T-helper 2 cell treated with Interferon-gamma antibody and Interleukin-4, amounts not matched to agents 100 ng/mL and 5 ng/mL, for 36 hours (primary cell): ENCODE results near the gene RELL2. TPM values are rescaled to one million over a fixed set of nuclear protein-coding genes. Genes with fewer than 3 reads are reported as not detected.

Experiments
- intact Hi-C: fragments of 100-400 bp; cut with micrococcal nuclease; formaldehyde crosslinking; loops from one replicate; pipeline ENCODE4 v1.15.1; 2023
- total RNA-seq: library from RNA; stranded (reverse); gene quantifications from 2 replicates; pipeline ENCODE4 v1.2.3, GENCODE V29; 2022

RELL2 gene
- total RNA-seq, 1 donor from 2014 or later = 21.1 TPM

DNA sequence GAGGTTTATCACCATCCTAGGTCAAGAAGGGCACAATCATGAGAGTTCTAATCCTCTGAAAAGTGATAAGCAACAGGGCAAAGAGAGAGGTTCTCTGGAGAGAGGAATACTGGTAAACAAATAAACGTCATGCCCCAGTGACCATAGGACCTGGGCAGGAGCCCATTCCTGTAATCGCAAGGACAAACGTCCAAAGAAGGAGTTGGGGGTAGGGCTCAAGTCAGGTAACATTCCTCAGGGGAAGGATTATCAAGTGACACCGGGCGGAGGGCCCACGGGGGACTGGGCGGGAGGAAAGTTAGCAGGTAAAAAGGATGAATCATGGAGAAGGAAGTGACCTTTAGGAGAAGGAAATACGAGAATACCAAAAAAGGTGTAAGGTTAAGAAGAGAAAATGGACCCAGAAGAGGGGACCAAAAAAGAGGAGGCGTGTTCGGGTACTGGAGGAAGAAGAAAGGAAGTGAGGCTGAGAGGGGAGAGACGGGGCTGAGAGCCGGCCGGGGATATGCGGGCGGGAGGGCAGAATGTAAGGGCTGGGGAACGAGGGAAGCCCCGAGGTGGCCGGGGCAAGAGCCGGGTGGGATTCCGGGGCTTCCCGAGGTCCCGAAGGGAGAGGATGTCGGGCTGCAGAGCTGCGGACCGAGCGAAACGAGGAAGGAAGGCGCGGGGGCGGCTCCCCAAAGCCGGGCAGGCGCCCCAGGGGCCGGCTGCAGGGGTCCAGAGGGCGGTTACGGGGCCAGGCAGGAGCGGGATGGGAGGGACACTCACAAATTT is 18.6 kb upstream of the RELL2 start:
- intact Hi-C loops = no loop called here

DNA sequence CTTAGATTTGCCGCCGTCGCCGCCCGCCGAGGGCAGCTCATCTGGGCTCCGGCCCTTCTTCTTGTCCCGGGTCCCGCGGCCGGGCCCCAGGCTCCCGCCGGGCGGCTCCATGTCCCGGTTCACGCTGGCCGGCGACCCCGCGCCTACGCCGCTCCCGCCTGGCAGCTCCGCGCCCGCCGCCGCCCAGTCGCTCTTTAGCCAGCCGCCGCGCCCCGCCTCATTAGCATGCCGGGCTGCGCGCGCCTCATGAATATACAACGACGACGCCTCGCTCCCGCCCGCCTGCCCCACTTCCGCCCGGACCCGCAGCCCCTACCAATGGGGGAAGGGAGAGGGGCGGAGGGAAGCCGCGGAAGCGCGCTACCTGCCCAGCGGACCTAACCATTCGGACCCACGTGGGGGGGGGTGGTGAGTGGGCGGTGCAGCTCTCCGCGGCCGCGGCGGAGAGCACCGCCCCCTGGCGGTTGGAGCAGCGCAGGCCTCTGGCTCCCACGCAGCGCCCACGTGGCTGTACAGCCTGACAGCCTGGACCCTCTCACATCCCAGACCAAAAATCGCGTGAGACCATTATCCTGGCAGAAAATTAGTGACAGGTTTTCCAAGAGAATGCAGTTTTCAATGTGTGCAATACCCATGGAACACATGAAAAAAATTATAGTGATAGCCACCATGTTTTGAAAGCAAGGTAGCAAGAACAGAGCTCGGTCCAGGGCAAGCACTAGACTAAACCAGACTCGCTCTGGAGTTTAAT is 17.8 kb upstream of the RELL2 start, which contains the start of gene DIAPH1:
Gene DIAPH1 (minus strand): TSS at position 197 of the 751 bp plus-strand sequence. CDS start 86 bp downstream, at position 111.
- intact Hi-C loops = loop anchor here (1.0 kb wide), 6 partner anchors 14 to 299 kb away; partner anchors contain the start of genes FCHSD1, HDAC3, RELL2 and TAF7

DNA sequence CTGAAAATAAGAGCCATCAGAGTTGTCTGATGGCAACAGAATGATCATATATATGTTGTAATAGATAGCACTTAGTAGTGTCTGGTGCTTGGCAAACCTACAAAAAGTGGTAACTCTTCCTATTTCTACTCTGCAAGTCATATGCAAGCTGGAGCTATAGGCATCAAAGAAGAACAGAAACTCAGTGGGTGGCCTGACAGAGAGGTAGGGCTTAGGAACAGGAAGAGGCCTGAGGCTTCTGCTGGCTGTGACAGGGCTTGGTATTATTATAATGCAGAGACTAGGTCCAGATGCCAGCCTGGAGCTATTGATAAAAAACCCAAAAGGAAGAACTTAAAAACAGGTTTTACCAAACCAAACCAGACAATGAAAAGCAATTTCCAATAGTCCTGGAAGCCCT is 13.6 kb upstream of the RELL2 start:
- intact Hi-C loops = no loop called here

- intact Hi-C loops = no loop called here
These were observed 13.2 kb upstream of the RELL2 start for GRCh38 chr5:141623611-141624010.

DNA sequence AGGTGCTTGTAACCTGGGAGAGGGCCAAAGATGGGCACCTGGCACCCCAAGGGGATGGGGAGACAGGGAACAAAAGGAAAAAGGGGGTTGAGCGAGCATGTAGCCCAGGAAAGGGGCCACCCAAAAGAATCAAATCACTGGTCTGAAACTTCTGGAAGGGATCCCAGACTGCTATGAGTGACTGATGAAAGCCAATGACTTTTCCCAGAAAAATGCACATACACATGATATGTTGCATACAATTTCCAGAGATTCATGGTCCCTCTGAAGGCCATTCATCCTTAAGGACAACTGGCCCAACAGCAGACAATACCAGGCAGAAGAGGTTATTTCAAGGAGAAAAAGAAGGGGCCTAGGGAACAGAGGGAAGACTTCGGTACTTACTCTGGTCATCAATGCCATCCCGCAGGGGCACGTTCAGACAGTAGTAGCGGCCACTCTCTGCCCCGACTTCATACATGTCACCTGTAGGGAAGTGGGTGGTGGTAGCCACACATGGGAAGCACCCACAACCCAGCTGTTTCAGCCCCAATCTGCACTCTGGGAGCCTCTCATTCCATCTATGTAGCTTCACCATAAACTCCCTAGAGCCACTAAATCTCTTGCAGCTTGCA is 8.5 kb upstream of the RELL2 start:
- intact Hi-C loops = no loop called here

DNA sequence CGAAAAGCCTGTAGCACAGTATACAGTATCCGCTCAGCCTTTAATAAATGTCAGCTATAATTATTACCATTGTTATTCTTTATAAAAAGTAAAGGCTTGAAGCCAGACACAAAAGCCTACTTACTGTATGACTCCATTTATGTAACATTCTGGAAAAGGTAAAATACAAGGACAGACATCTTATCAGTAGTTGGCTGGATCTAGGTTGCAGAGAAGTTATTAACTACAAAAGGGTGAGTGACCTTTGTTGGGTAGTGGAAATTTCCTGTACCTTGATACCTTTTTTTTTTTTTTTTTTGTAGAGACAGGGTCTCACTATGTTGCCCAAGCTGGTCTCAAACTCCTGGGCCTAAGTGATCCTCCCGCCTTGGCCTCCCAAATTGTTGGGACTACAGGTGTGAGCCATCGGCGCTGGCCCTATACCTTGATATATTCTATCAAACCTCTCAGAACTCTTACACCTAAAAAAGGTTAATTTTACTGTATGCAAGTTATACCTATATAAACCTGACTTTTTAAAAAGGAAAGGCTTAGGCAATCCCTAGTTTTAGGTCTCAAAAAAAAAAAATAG is 6.1 kb upstream of the RELL2 start:
- intact Hi-C loops = loop anchor here (10.0 kb wide), 1 partner anchor 1456 kb away; the partner anchor contains the start of gene CYSTM1

GRCh38 chr5:141632650-141633049 is 4.1 kb upstream of the RELL2 start:
- intact Hi-C loops = loop anchor here (10.0 kb wide), 1 partner anchor 1458 kb away; the partner anchor contains the start of gene CYSTM1

DNA sequence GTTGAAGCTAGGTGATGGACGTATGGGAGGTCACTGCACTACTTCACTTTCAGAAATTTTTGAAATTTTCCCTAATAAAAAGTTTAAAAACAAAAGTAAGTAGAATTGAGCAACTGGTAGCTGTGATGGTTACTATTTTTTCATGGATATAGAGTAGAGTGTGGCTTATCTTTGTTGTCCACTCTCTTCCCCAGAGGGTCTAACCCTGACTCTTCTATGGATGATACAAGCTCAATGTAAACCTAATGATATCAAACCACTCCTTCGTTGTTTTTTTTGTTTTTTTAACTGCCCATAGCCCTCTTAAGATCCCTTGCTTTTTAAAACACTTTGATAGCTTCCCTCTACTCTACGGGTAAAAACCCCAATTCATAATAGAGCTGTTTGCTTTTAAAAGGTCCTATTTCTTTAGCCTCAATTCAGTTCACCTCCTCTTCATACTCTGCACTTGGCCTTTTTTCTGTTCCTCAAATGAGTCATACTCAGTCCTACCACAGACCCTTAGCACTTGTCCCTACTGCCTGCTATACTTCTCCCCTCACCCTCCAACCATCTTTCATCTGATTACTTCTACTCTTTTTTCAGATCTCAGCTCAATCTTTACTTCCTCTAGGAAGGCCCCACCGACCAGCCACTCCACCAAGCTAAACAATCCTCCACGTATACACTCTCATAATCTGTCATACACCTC is 2.8 kb upstream of the RELL2 start:
- intact Hi-C loops = loop anchor here (10.0 kb wide), 1 partner anchor 1459 kb away; the partner anchor contains the start of gene CYSTM1

- intact Hi-C loops = loop anchor here (10.0 kb wide), 1 partner anchor 1460 kb away; the partner anchor contains the start of gene CYSTM1
These were observed 2.1 kb upstream of the RELL2 start for GRCh38 chr5:141634720-141635119.

- intact Hi-C loops = loop anchor here (1.0 to 10.0 kb wide), 6 partner anchors 16 to 1461 kb away; partner anchors contain the start of genes CYSTM1 and FCHSD1
These were observed 1.2 kb upstream of the RELL2 start for GRCh38 chr5:141635646-141636045.

GRCh38 chr5:141636106-141636412 is 738 bp upstream of the RELL2 start:
- intact Hi-C loops = loop anchor here (1.0 to 10.0 kb wide), 6 partner anchors 15 to 1461 kb away; partner anchors contain the start of genes CYSTM1 and FCHSD1

- intact Hi-C loops = loop anchor here (2.0 to 10.0 kb wide), 2 partner anchors 72 to 1462 kb away; partner anchors contain the start of gene CYSTM1
These were observed 448 bp downstream of the RELL2 start for GRCh38 chr5:141637123-141637766.

- intact Hi-C loops = loop anchor here (2.0 to 10.0 kb wide), 2 partner anchors 73 to 1463 kb away; partner anchors contain the start of gene CYSTM1
These were observed 1.1 kb downstream of the RELL2 start for GRCh38 chr5:141637767-141638419.

DNA sequence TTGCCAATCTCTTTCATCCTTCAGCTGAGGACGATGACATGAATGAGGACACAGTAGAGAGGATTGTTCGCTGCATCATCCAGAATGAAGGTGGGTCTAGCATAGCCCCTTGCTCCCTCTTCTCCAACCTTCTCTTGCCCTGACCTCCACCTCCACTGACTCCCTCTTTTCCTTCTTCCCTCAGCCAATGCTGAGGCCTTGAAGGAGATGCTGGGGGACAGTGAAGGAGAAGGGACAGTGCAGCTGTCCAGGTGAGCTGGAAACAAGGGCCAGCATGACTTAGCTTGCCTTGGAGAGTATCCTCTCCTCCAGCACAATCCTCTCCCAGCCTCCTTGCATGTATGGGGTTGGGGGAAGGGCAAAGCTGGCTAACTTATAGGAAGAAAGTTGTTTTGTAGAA is 2.0 kb downstream of the RELL2 start:
- intact Hi-C loops = loop anchor here (10.0 kb wide), 1 partner anchor 1464 kb away; the partner anchor contains the start of gene CYSTM1

DNA sequence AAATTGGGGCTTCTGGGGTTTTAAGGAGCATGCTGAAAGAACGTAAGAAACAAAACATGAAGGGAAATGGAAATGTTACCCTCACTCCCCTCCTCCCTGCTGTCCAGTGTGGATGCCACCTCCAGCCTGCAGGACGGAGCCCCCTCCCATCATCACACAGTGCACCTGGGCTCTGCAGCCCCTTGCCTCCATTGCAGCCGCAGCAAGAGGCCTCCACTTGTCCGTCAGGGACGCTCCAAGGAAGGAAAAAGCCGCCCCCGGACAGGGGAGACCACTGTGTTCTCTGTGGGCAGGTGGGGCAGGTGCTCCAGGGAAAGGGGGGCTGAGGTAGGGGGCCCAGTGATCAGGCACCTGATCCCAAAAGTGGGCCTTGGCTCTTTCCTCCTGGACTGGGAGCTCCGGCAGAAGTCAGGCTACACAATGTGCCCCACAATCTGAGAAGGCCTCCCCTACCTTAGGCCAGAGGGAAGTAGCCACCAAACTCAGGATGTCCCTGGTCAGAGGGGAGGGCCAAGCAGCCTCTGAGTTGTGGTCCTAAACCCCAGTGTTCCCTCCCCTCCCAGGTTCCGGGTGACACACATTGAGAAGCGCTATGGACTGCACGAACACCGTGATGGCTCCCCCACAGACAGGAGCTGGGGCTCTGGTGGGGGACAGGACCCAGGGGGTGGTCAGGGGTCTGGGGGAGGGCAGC is 2.7 kb downstream of the RELL2 start:
- intact Hi-C loops = loop anchor here (10.0 kb wide), 1 partner anchor 1465 kb away; the partner anchor contains the start of gene CYSTM1

- intact Hi-C loops = no loop called here
These were observed 3.2 kb downstream of the RELL2 start for GRCh38 chr5:141640051-141640415.

- intact Hi-C loops = no loop called here
These were observed 3.9 kb downstream of the RELL2 start for GRCh38 chr5:141640698-141641097.

DNA sequence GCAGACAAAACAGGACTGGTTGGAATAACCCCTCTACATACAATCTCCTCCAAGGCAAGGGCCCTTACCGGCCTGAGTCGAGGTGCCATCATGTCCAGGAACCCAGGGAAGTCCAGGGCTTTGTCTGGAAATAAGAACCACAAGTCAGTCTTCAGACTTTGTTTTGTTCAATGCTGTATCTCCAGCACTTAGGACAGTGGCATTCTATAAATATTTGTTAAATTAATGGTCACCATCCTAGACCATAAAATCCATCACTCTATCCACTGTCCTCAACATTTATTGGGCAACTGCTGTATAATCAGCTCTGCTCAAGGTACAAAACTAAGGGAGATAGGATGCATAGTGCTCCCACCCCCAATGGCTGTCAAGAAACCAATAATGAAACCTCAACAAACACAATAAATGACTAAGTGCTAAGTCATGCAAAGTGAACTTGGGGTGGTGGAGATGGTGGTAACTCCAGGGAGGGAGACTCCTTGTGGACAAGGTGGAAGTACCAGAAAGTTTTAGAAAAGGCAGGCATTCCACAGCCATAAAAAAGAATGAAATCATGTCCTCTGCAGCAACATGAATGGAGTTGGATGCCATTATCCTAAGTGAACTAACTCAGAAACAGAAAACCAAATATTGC is 5.0 kb downstream of the RELL2 start:
- intact Hi-C loops = no loop called here
